T follicular helper cell (primary cell): ENCODE data around the gene SCN8A.

ENCODE experiments used
- DNase-seq: peaks from one replicate; pipeline ENCODE4 v3.0.0-alpha.2; 2020; ENCODE audit warnings: low read depth

Gene SCN8A

DNA sequence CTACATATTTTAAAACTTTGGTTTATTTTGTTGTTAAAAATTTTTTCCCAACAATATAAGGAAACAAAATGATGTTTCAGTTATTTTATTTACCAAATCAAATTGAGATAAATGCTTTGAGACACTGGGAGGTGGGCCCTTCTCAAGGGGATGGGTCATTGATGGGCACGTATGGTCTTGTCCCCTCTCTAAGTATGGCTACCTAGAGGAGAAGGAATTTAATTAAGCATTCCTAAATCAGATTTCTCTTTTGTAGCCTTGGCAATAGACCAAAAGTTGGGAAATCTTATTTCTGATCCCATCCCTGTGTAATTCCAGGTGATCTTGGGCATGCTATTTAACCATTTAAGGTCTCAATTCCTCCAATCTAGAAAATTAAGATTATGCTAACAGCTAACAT is 79.0 kb downstream of the SCN8A start:
- no peak for DNase-seq

DNA sequence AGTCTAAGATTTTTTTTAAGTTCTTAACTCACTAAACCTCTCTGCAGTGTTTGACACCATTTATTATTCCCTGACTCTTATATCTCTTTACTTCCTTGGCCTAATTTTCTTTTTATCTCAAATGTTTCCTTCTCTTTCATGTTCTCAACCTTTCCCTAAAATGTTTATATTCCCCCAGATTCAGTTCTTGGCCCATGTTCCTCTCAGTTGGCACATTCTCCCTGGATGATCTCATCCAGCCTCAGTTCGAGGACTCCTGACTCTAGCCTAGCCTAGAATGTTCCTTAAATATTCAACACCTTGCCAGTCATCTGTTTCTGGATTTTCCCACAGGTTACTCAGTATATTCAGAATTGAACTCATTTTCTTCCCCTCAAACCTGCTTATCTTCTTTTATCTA is 81.3 kb downstream of the SCN8A start:
- no peak for DNase-seq

GRCh38 chr12:51675071-51675803 is 84.2 kb downstream of the SCN8A start:
- DNase-seq = no peak

- DNase-seq = no peak
Observed at GRCh38 chr12:51676875-51677274, 85.8 kb downstream of the SCN8A start.

DNA sequence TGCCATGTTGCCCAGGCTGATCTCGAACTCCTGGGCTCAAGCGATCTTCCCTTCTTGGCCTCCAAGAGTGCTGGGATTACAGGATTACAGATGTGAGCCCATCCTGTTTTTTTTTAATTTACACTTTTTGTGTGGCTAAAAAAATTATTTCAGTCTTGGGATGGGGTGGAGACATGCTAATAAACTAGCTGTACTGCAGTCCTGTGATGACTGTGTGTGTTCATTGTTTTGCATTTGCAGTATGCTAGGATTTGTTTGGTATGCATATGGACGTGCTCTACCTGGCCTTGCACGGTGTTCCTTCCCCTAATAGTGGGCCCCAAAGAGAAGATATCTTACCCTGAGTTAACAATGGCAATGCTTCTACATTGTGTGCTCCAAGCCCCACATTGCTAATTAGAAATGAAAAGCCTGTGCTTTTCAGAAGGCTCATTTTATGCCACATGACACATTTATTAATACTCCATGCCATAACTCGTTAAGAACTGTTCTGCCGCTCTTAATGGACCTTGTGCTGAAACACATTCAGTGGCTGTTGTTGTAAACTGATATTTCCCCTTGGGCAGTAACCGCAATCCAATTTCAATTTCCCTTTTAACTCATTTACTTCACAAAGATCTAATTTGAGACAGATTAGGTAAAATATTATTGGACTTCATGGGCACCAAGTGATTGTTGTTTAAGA is 86.4 kb downstream of the SCN8A start:
- no peak for DNase-seq

GRCh38 chr12:51678086-51678724 is 87.2 kb downstream of the SCN8A start:
- peak; percentile 3 for DNase-seq

GRCh38 chr12:51682981-51683380 is 91.9 kb downstream of the SCN8A start:
- no peak for DNase-seq

DNA sequence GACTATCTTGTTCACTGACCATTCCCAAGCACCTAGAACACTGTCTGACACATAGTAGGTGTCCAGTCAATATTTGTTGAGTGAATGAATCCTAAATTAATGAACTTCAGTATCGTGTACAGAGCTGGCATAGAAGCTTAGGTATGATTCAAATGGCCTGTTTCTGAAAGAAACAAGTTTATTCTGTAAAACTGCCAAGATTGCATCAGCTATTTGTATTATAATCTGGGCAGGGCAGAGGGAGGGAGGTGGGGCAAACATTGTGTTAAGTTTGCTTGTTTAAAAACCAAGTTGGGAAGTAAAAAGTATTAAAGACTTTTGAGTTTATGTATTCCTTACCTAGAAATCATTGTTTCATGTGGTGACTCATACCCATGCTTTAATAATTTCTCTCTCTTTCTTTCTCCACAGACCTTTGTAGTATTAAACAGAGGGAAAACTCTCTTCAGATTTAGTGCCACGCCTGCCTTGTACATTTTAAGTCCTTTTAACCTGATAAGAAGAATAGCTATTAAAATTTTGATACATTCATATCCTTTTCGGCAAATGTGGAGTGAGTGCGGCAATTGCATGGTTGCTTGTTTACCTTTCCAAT is 92.8 kb downstream of the SCN8A start:
- DNase-seq = no peak

- no peak for DNase-seq
Observed at GRCh38 chr12:51686727-51687126, 95.7 kb downstream of the SCN8A start.

DNA sequence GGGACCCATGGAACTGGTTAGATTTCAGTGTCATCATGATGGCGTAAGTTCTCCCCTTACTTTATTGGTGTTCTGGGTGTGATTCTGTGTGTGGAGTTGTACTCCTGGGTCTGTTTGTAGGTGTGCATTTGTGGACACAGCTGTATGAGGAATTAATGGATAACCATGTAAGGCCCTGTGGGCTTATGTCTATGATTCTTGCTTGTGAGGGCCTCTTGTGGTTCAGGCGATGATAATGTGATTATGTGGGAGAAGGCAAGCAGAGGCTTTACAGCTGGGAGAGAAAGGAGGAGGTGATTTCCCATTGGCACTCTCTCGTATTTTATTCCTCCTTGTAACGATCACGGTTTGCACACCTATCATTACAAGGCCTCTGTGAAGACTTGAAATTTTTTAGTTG is 96.1 kb downstream of the SCN8A start:
- DNase-seq = no peak

DNA sequence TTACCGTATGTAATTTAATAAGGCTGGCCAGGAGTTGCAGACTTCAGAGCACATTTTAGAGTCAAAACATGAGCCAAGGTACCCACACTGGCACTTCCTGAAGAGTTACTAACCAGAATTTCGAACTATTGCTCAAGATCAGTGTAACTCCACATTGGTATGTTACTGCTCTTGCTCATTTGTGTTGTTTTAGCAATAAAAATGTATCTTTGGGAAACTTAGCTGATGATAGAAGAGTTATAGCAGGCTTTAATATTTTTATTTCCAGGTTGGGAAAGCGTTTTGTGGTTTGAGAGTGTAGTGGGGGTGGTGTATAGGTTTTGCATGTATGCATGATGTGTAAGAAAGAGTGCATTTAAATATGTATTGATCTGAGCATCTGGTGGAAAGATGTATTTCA is 96.6 kb downstream of the SCN8A start:
- DNase-seq = no peak

DNA sequence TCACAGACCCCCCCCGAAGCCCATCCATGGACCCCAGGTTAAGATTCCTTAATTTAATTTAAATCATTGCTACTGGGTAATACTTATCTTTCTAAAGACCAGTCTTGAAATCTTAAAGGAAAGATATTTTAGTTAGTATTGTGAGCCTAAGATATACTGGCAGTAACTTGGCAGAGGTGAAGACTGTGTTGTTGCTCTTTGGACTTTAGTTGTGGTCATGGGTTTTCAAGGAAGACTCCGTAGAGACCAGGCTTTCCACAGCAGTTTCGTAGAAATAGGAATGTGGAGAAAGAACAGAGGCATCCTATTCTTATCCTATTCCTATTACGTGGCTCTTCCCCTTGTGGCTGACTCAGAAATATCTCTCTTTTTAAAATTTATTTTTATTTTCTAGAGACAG is 99.0 kb downstream of the SCN8A start:
- DNase-seq = no peak

DNA sequence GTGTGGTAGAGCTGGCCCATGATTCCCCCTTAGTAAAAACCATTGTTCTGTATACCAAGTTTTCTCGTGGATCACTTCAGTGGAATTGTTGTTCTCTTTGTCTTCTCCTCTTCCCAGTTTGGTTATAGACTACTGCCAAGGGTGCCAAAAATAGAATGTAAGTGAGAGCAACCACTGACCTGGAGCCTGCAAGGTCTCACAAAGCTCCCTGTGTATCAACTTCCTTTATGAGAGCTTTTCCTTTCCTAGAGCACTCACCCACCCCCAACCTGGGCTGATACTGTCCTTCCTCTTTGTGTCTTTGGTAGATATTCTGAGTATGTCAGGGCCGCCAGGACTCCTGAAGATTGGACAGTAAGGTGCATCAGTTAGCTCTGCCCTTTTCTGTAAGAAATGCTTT is 101.0 kb downstream of the SCN8A start:
- no peak for DNase-seq

DNA sequence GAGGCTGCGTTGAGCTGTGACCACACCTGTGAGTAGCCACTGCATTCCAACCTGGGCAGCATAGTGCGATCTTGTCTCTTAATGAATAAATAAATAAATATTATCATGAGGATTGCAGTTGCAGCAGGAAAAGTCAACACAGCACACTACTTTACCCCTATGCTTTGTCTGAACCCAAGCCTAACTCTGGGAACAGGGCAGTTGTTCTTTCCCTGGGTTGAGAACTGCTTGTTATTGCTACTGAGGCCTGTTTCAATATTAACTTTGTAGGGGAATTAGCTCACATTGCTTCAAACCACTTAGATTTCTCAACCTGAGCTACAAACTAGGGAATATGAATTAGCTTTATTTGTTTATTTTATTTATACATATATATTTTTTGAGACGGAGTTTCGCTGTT is 102.5 kb downstream of the SCN8A start:
- DNase-seq = no peak

DNA sequence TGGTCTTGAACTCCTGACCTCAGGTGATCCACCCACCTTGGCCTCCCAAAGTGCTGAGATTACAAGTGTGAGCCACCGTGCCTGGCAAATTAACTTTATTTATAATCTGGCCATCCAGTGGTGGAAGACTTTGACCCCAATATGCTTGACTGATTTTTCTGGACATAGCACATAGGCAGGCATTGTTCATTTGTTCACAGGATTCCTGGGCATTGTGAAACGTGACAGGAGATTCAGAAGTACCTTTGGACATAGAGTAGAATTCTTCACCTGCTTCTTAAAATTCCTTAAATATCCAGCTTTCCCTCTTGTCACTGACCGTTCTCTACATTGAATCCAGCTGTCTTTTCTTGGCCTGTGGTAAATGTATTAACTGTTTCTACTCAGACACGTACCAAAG is 103.1 kb downstream of the SCN8A start:
- DNase-seq = no peak

GRCh38 chr12:51695241-51696010 is 104.4 kb downstream of the SCN8A start:
- no peak for DNase-seq

- no peak for DNase-seq
Observed at GRCh38 chr12:51699219-51699618, 108.2 kb downstream of the SCN8A start.

DNA sequence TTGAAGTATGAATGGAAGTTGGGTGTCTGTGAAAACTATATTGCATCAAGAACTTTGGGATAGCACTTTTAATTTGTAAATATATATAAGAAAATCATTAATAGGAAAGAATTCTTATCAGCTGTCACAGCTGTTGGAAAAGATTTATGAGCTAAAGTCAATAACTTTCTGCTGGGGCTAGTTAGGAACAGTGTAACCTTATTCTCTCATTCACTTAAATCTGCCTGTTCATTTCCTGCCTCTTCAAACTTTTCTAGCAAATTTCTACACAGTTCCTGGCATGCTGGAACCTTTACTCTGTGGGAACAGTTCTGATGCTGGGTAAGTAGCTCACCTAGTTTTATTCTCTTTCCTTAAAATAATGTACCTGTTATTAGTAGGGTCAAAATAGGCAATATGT is 109.9 kb downstream of the SCN8A start:
- no peak for DNase-seq

- no peak for DNase-seq
Observed at GRCh38 chr12:51702587-51702986, 111.6 kb downstream of the SCN8A start.

GRCh38 chr12:51705450-51705849 is 114.4 kb downstream of the SCN8A start:
- no peak for DNase-seq

DNA sequence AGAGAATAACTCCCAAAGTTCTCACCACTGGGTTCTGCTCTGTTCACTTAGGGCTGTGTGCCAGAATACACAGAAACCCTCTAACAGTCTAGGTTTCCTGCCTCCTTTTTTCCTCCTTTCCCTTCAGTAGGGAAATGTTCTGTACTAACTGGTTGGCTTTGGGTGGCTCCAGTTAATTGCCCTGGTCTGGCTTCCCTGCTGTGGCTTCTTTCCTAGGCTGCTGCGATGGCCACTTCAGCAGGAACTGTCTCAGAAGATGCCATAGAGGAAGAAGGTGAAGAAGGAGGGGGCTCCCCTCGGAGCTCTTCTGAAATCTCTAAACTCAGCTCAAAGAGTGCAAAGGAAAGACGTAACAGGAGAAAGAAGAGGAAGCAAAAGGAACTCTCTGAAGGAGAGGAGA is 115.2 kb downstream of the SCN8A start:
- DNase-seq = no peak

DNA sequence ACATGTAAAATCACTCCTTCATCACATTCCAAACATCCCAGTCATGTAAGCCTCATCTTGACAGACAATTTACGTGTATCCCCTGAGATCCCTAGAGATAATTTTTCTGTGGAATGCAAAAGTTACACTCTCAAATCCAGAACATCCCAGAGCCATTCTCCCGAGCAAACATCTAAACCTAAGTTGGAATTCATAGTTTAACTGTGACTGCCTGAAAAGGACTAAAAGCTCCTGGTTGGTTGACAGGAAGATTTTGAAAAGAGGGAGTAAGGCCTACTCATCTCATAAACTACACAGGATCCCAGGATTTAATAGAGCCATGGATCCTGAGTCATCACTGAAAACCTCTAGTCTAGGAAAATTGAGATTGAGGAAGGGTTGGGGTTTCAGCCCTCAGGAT is 123.6 kb downstream of the SCN8A start:
- DNase-seq = no peak
